Activated CD4-positive, alpha-beta T cell treated with anti-CD3 and anti-CD28 coated beads, Interleukin-2, amount 50 U/mL, for 48 hours (primary cell): ENCODE data around the gene P4HA2.

Source experiments
- DNase-seq, 2 experiments: peaks; one replicate each; pipeline ENCODE4 v3.0.0-alpha.2; 2020

P4HA2 gene

GRCh38 chr5:132227485-132228240 lies at the start of gene P4HA2:
TSS of gene P4HA2 (minus strand) at chr5:132227853. CDS start at chr5:132218626, 9,227 bp downstream.
- DNase-seq: peak; percentile 72 to 76

- no peak for DNase-seq
Measured at GRCh38 chr5:132277256-132277655, 49.6 kb upstream of the P4HA2 start.

- no peak for DNase-seq
Measured at GRCh38 chr5:132275367-132276220, 47.9 kb upstream of the P4HA2 start.

- DNase-seq: no peak
Measured at GRCh38 chr5:132274050-132274792, 46.6 kb upstream of the P4HA2 start.

- DNase-seq: no peak
Measured at GRCh38 chr5:132273631-132274030, 46.0 kb upstream of the P4HA2 start.

- peak; percentile 80 to 84 for DNase-seq
Measured at GRCh38 chr5:132272311-132273210, 44.9 kb upstream of the P4HA2 start.

- no peak for DNase-seq
Measured at GRCh38 chr5:132271251-132272246, 43.9 kb upstream of the P4HA2 start.

GRCh38 chr5:132270706-132271105 lies 43.1 kb upstream of the P4HA2 start:
- no peak for DNase-seq

- no peak for DNase-seq
Measured at GRCh38 chr5:132270335-132270665, 42.6 kb upstream of the P4HA2 start.

GRCh38 chr5:132269635-132270334 lies 42.1 kb upstream of the P4HA2 start:
- DNase-seq: no peak

- DNase-seq: no peak
Measured at GRCh38 chr5:132268769-132269551, 41.3 kb upstream of the P4HA2 start.

GRCh38 chr5:132267931-132268768 lies 40.5 kb upstream of the P4HA2 start:
- DNase-seq: no peak

GRCh38 chr5:132267166-132267739 lies 39.6 kb upstream of the P4HA2 start:
- DNase-seq: no peak

- no peak for DNase-seq
Measured at GRCh38 chr5:132266836-132267160, 39.1 kb upstream of the P4HA2 start.

GRCh38 chr5:132266031-132266835 lies 38.6 kb upstream of the P4HA2 start:
- no peak for DNase-seq

GRCh38 chr5:132265336-132266030 lies 37.8 kb upstream of the P4HA2 start:
- no peak for DNase-seq
